GM12878 (cell line): ENCODE data around the gene MANF. TPM values are rescaled to one million over a fixed set of nuclear protein-coding genes. Genes with fewer than 3 reads are reported as not detected.

Experiments used
- ATAC-seq: fragments of 200-7000 bp; cut with Tn5 transposase; 3 replicates; pipeline ENCODE4 v1.9.1; 2020; ENCODE audit warnings: mild to moderate bottlenecking, moderate library complexity
- BruUV-seq: library from RNA; stranded (reverse); fragments of 400-500 nt; replicated peaks from 2 replicates; lab custom pipeline; 2021; lab: Mats Ljungman, UMichigan
- CTCF ChIA-PET: fragments of 300-600 bp; sonication (Branson Sonifier 250); formaldehyde crosslinking; extraction: SDS; loops from one replicate; lab custom pipeline; 2021; ENCODE audit warnings: inconsistent platforms; lab: Yijun Ruan, JAX
- POLR2A ChIA-PET: fragments of 350-600 bp; formaldehyde crosslinking; extraction: SDS; loops from one replicate; lab custom pipeline; 2021; ENCODE audit warnings: inconsistent platforms; lab: Charles Lee
- RAD21 ChIA-PET: fragments of 300-600 bp; sonication (Branson Sonifier 250); formaldehyde crosslinking; loops from one replicate; lab custom pipeline; 2023; ENCODE audit warnings: antibody characterized with exemption; ENCODE audit not compliant: unreplicated experiment; lab: Charles Lee
- SMC1A ChIA-PET: fragments of 300-600 bp; sonication (Branson Sonifier 250); formaldehyde crosslinking; loops from one replicate; lab custom pipeline; 2023; ENCODE audit not compliant: unreplicated experiment, uncharacterized antibody; lab: Charles Lee
- DNase-seq: peaks from one replicate; pipeline ENCODE4 v3.0.0-alpha.2; 2011; ENCODE audit warnings: low read depth, low spot score
- FAIRE-seq: peaks from 3 replicates; lab custom pipeline; 2011; peaks lifted over from hg19 to GRCh38; lab: Jason Lieb, UNC
- H2AFZ ChIP-seq: 2 replicates; pipeline ENCODE4 v1.6.0; 2011; ENCODE audit warnings: low read depth, low read length, control low read depth; ENCODE audit not compliant: control insufficient read depth
- H3K27ac ChIP-seq: 2 replicates; pipeline ENCODE4 v1.5.1; 2011; ENCODE audit warnings: control low read depth; ENCODE audit not compliant: control insufficient read depth, insufficient read depth
- H3K27me3 ChIP-seq, 2 experiments: replicated peaks in 1 of 2; 2 replicates each; pipeline versions ENCODE4 v1.6.0 to v1.6.1; 2011; ENCODE audit warnings: low read length in 1 of 2; ENCODE audit not compliant: control insufficient read depth in 2 of 2, insufficient read depth in 2 of 2
- H3K36me3 ChIP-seq, 2 experiments: 2 replicates each; pipeline ENCODE4 v1.5.1; 2011; ENCODE audit warnings: low read length in 1 of 2; ENCODE audit not compliant: control insufficient read depth in 2 of 2, insufficient read depth in 2 of 2
- H3K4me1 ChIP-seq: 2 replicates; pipeline ENCODE4 v1.6.1; 2011; ENCODE audit warnings: mild to moderate bottlenecking, low read length, moderate library complexity, mixed read lengths; ENCODE audit not compliant: control insufficient read depth, insufficient read depth
- H3K4me2 ChIP-seq: 2 replicates; pipeline ENCODE4 v1.6.0; 2011; ENCODE audit warnings: control low read depth; ENCODE audit not compliant: control insufficient read depth, insufficient read depth
- H3K4me3 ChIP-seq: fragments of 200-600 bp; sonication (generic); 2 replicates; pipeline ENCODE4 v1.5.1; 2016
- H3K79me2 ChIP-seq: 2 replicates; pipeline ENCODE4 v1.6.0; 2011; ENCODE audit warnings: low read length; ENCODE audit not compliant: control insufficient read depth, insufficient read depth
- H3K9ac ChIP-seq: 2 replicates; pipeline ENCODE4 v1.8.0; 2011; ENCODE audit warnings: low read length, control low read depth, mixed read lengths; ENCODE audit not compliant: control insufficient read depth, insufficient read depth
- H3K9me3 ChIP-seq: replicated peaks from 3 replicates; pipeline ENCODE4 v1.5.1; 2011; ENCODE audit warnings: mild to moderate bottlenecking, low read length; ENCODE audit not compliant: control insufficient read depth, insufficient read depth
- H4K20me1 ChIP-seq: 2 replicates; pipeline ENCODE4 v1.6.0; 2011; ENCODE audit not compliant: control insufficient read depth, insufficient read depth
- CBX5 ChIP-seq: sonication (generic); IDR thresholded peaks from 2 replicates; pipeline ENCODE4 v1.6.1; 2016; ENCODE audit warnings: low read depth, moderate library complexity, mild to moderate bottlenecking, inconsistent platforms
- FOS ChIP-seq: IDR thresholded peaks from 3 replicates; pipeline ENCODE4 v1.6.1; 2011; ENCODE audit warnings: borderline replicate concordance; ENCODE audit not compliant: insufficient read length; ENCODE audit errors: extremely low read depth
- IKZF1 ChIP-seq: fragments of 450-650 bp; conservative IDR thresholded peaks from 2 replicates; pipeline ENCODE4 v1.6.1; 2017; ENCODE audit warnings: antibody characterized with exemption, mild to moderate bottlenecking
- SMARCA5 ChIP-seq: fragments of 450-650 bp; IDR thresholded peaks from 2 replicates; pipeline ENCODE4 v1.6.1; 2017; ENCODE audit warnings: mild to moderate bottlenecking
- TAF1 ChIP-seq: IDR thresholded peaks from 2 replicates; pipeline ENCODE4 v1.6.1; 2011; ENCODE audit warnings: mild to moderate bottlenecking, low read depth, low read length, borderline replicate concordance
- ZNF24 ChIP-seq: fragments of 450-650 bp; IDR thresholded peaks from 2 replicates; pipeline ENCODE4 v1.6.1; 2017; ENCODE audit warnings: antibody characterized with exemption, mild to moderate bottlenecking
- ZSCAN29 ChIP-seq: fragments of 450-650 bp; IDR thresholded peaks from 2 replicates; pipeline ENCODE4 v1.6.1; 2017; ENCODE audit warnings: mild to moderate bottlenecking, moderate library complexity
- WGBS: methylation state at CpG from one replicate; pipeline ENCODE4 v1.1.6; 2016; ENCODE audit warnings: low lambda C conversion rate; ENCODE audit not compliant: insufficient replicate concordance, insufficient coverage; ENCODE audit errors: missing lambda C conversion rate; 5-methylcytosine and 5-hydroxymethylcytosine counted together
- in situ Hi-C: fragments of 300-500 bp; cut with MboI; formaldehyde crosslinking; loops from 9 replicates; pipeline ENCODE4 v1.14.3; 2018; ENCODE audit warnings: mixed read lengths
- intact Hi-C: fragments of 100-400 bp; cut with micrococcal nuclease; formaldehyde crosslinking; loops from one replicate; pipeline ENCODE4 v1.14.2; 2022; ENCODE audit not compliant: unreplicated experiment
- polyA plus RNA-seq, 11 experiments: library from polyadenylated mRNA; depleted of rRNA in 4 of 11; unstranded in 6 of 11; stranded (reverse) in 5 of 11; fragments of >200 nt; fragmentation: Nextera tagmentation in 4 of 11; fragmentation: Illumina TruSeq in 1 of 11; extraction: Ambion mirVana in 4 of 11; extraction: Trizol in 1 of 11; gene quantifications; 1 replicate in 1 of 11; 2 replicates in 10 of 11; pipeline versions ENCODE4 v1.2.1 to v1.2.3, GENCODE V29; 2011 to 2016; ENCODE audit warnings: inconsistent platforms in 2 of 11, missing spikeins in 2 of 11, low read depth in 1 of 11
- total RNA-seq, 4 experiments: library from RNA; depleted of rRNA in 3 of 4; stranded (reverse); fragments of >200 nt in 3 of 4; fragmentation: Illumina TruSeq in 1 of 4; extraction: Trizol in 1 of 4; gene quantifications; 2 replicates each; pipeline versions ENCODE4 v1.2.1 to v1.2.3, GENCODE V29; 2013 to 2021

Gene MANF
- total and polyA plus RNA-seq, 10 of the 15 experiments (the other 5 are each of a cell fraction or from before 2014, with no cell fraction given), result 22.0 to 120 (median 82.9) TPM

DNA sequence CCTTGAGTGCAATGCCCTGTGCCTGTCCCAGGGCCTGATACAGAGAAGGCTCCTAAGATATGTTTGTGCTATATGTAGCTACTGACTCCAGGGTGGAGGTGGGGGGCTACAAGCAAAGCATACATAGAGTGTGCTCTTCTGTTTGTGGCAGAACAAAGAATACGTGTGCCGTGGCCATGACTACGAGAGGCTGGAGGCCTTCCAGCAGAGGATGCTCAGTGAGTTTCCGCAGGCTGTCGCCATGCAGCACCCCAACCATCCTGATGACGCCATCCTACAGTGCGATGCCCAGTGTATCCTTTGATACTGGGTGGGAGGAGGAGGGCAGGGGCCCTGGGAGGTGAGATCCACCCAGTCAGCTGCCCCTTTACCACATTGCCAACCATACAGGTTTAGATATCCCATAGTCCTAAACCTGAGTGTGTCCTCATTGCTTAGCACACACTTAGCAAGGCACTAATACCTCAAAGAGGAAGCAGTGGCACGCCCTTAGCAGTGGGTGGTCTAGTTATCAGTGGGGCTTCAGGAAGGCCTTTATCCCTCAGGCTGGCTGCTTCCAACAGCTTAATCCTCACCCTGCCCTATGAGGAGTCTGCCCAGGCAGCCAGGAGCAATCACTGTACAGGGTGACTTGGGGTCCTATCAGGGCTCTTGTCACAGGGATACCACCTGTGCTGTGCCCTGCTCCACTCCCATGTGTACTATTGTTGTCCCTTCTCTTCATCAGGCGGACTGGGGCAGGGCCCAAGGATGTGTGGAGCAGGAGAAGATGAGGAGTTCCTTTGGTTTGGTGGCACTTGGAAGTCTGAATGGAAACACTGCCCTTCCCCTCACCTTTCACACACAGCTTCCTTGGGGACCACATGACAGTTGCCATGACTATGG is 30.1 kb upstream of the MANF start:
- Histone ChIP-seq H3K9ac (no peak overlapping the region), H2AFZ (no peak overlapping the region), H3K27me3 (peaks cover 0 to 2% of the 10 kb centered on the region in 2 experiments; a peak in 1 of 4 replicates), H4K20me1 (no peaks in the 10 kb centered on the region), H3K36me3 (no peaks in the 10 kb centered on the region), H3K4me1 (no peaks in the 10 kb centered on the region), H3K4me3 (no peak overlapping the region), H3K27ac (no peak overlapping the region), H3K9me3 (no peaks in the 10 kb centered on the region), H3K4me2 (no peak overlapping the region), H3K79me2 (no peaks in the 10 kb centered on the region)
- BruUV-seq, result no TSS peak
- no peak for TF ChIP-seq SMARCA5
- no peak for TF ChIP-seq ZSCAN29
- TF ChIP-seq IKZF1, result no peak
- TF ChIP-seq FOS, result no peak
- no peak for TF ChIP-seq TAF1
- no peak for TF ChIP-seq ZNF24
- no peak for TF ChIP-seq CBX5
- in situ Hi-C loops (no loop called here), intact Hi-C loops (no loop called here)
- ChIA-PET POLR2A (no interaction called here), RAD21 (no interaction called here), SMC1A (no interaction called here), CTCF (interaction anchor here (1.0 to 1.2 kb wide), 2 partner anchors 214 to 739 kb away, joined by 3 to 4 read pairs; partner anchors contain the start of gene MAPKAPK3)
- 45% methylated on average over 9 of the region's 9 CpGs for WGBS
- ATAC-seq (no peak), FAIRE-seq (no peak), DNase-seq (no peak)
